Heart left ventricle (tissue), 16 donors: ENCODE data around the gene SSMEM1. TPM values are rescaled to one million over a fixed set of nuclear protein-coding genes. Genes with fewer than 3 reads are reported as not detected.

Source experiments
- ATAC-seq, 4 donors: fragments of 200-7000 bp; cut with Tn5 transposase; one replicate each; pipeline ENCODE4 v1.9.1; 2020 to 2022; ENCODE audit warnings: moderate library complexity in 4 of 4, mild to moderate bottlenecking in 3 of 4, moderate number of reproducible peaks in 1 of 4
- DNase-seq, 5 donors: peaks; one replicate each; pipeline ENCODE4 v3.0.0-alpha.2; 2020
- H3K27ac ChIP-seq, 12 donors: fragments of 200-600 bp; sonication (generic) in 4 of 12; one replicate each; pipeline versions ENCODE4 v1.5.0 to v1.8.0; 2016 to 2022; ENCODE audit warnings: mild to moderate bottlenecking in 2 of 12
- H3K27me3 ChIP-seq, 9 donors: fragments of 200-600 bp; sonication (generic) in 2 of 9; one replicate each; pipeline versions ENCODE4 v1.5.1 to v1.8.0; 2016 to 2022; ENCODE audit warnings: mild to moderate bottlenecking in 3 of 9
- H3K36me3 ChIP-seq, 9 donors: fragments of 200-600 bp; sonication (generic) in 2 of 9; one replicate each; pipeline versions ENCODE4 v1.5.0 to v1.8.0; 2018 to 2022; ENCODE audit warnings: mild to moderate bottlenecking in 2 of 9
- H3K4me1 ChIP-seq, 12 donors: fragments of 200-600 bp; sonication (generic) in 4 of 12; one replicate each; pipeline versions ENCODE4 v1.5.0 to v1.8.0; 2016 to 2022; ENCODE audit warnings: mild to moderate bottlenecking in 3 of 12
- H3K4me3 ChIP-seq, 12 donors: fragments of 200-600 bp; sonication (generic) in 4 of 12; one replicate each; pipeline versions ENCODE4 v1.5.0 to v1.8.0; 2017 to 2022; ENCODE audit warnings: mild to moderate bottlenecking in 9 of 12, moderate library complexity in 4 of 12
- H3K9me3 ChIP-seq, 12 donors: fragments of 200-600 bp; sonication (generic) in 4 of 12; one replicate each; pipeline versions ENCODE4 v1.5.0 to v1.8.0; 2016 to 2022; ENCODE audit warnings: mild to moderate bottlenecking in 1 of 12
- CTCF ChIP-seq, 12 donors: fragments of 200-600 bp; sonication (generic) in 4 of 12; IDR thresholded peaks; one replicate each; pipeline versions ENCODE4 v1.5.0 to v1.8.0; 2018 to 2022; ENCODE audit warnings: antibody characterized with exemption in 12 of 12, mild to moderate bottlenecking in 5 of 12
- POLR2A ChIP-seq, 2 donors: fragments of 450-650 bp; IDR thresholded peaks; one replicate each; pipeline ENCODE4 v1.6.1; 2017; ENCODE audit warnings: antibody characterized with exemption in 2 of 2, mild to moderate bottlenecking in 2 of 2, moderate library complexity in 2 of 2
- WGBS, 4 donors: extraction: QIAGEN DNeasy Blood & Tissue Kit in 2 of 4; methylation state at CpG; one replicate each; pipeline versions ENCODE4 v1.1.5 to v1.1.7; 2013 to 2018; 5-methylcytosine and 5-hydroxymethylcytosine counted together
- intact Hi-C, 10 donors: fragments of 100-400 bp; cut with DNase I; formaldehyde crosslinking; loops; one replicate each; pipeline versions ENCODE4 v1.11.1 to v1.14.2; 2022
- polyA plus RNA-seq, 2 donors: library from polyadenylated mRNA; stranded (reverse); fragments of 200-250 nt; gene quantifications; one replicate each; pipeline ENCODE4 v1.2.3, GENCODE V29; 2013
- total RNA-seq, 9 donors: library from RNA; depleted of rRNA in 2 of 9; stranded (reverse); fragments of >200 nt in 2 of 9; fragmentation: NEBNext Ultra II Directional in 3 of 9; extraction: Animal tissue kit (Norgen Biotek cat#: 25700) in 3 of 9; gene quantifications; one replicate each; pipeline versions ENCODE4 v1.1.0 to v1.2.4, GENCODE V29; 2016 to 2023
- donor health status: ischemic (EF 13 %, LVEDD 7.1; RV severe dilation, severe dysfunction).
- donor health status: healthy with polysubstance abuse.
- donor health status: DM: no; HTN: yes; CAD: no.
- donor health status: DM: no; HTN: no; CAD: no.
- donor health status: ischemic (EF 25% LVEDD 6.9; RV normal size, moderate dysfunction).
- donor health status: ischemic (EF 25% LVEDD 5.7; RV mildly dilated, moderate dysfunction).
- donor health status: healthy.
- donor health status: DM: yes; HTN: yes; CAD: no.
- donor health status: ischemic (EF 35%, LVEDD 5.7; RV mildly dilated, moderate dysfunction).
- donor health status: nonischemic (EF 11% LVEDD 7.7; RV severe dilation, severe dysfunction).
- donor health status: DM: yes; HTN: yes; CAD: no.
- donor health status: PGD.
- donor health status: ischemic (EF 29% LVEDD 5.4; RV normal size, mild dysfunction).
- donor health status: nonischemic (EF 23%, LVEDD 6.1; RV moderate dilation, normal function).

The SSMEM1 gene
- total and polyA plus RNA-seq, 11 donors, result not detected

GRCh38 chr7:130263130-130263529, 55.5 kb downstream of the SSMEM1 start:
- Histone ChIP-seq H3K27me3 (no peaks in the 10 kb centered on the region), H3K27ac (no peak overlapping the region), H3K4me3 (no peak overlapping the region), H3K9me3 (peaks cover 0 to 25% (median 20%) of the 10 kb centered on the region in 12 donors), H3K4me1 (no peaks in the 10 kb centered on the region), H3K36me3 (no peaks in the 10 kb centered on the region)
- intact Hi-C loops, result no loop called here
- ATAC-seq, result no peak
- DNase-seq, result no peak
- TF ChIP-seq POLR2A (IDR thresholded peaks at IDR 0.05) (no peak), CTCF (IDR thresholded peaks at IDR 0.05) (no peak)
- 54 to 79% (median 72%) methylated on average over 2 of the region's 2 CpGs for WGBS, 4 donors

Other genes with a start within 250 kb of the SSMEM1 start
- gene ZC3HC1, start 156.5 kb upstream of the SSMEM1 start, total RNA-seq, result 10 to 100 TPM; 13.6 to 28.1 (median 17.1) TPM
- 10 to 100 TPM; 16.3 to 17.5 TPM for gene ZC3HC1, start 156.5 kb upstream of the SSMEM1 start, polyA plus RNA-seq
- 10 to 100 TPM; 17.2 to 32.6 (median 26.5) TPM for gene KLHDC10, start 137.3 kb upstream of the SSMEM1 start, total RNA-seq
- 10 to 100 TPM in 1 of 2 donors, 1 to 10 TPM in 1; 7.0 to 23.2 TPM for gene KLHDC10, start 137.3 kb upstream of the SSMEM1 start, polyA plus RNA-seq
- gene TMEM209, start 2.5 kb upstream of the SSMEM1 start, total RNA-seq, result 10 to 100 TPM in 5 of 9 donors, 1 to 10 TPM in 4; 7.3 to 15.0 (median 10.1) TPM
- gene TMEM209, start 2.5 kb upstream of the SSMEM1 start, polyA plus RNA-seq, result 1 to 10 TPM; 4.4 to 8.4 TPM
- 1 to 10 TPM in 1 of 9 donors, under 1 TPM in 3, not detected in 5; 0.76 to 1.1 (median 0.82) TPM for gene CPA2, start 59.0 kb downstream of the SSMEM1 start, total RNA-seq
- gene CPA2, start 59.0 kb downstream of the SSMEM1 start, polyA plus RNA-seq, result under 1 TPM in 1 of 2 donors, not detected in 1; 0.17 TPM
- gene CPA4, start 85.3 kb downstream of the SSMEM1 start, total RNA-seq, result 10 to 100 TPM in 1 of 9 donors, under 1 TPM in 2, not detected in 6; 0.21 to 22.2 (median 0.33) TPM
- gene CPA4, start 85.3 kb downstream of the SSMEM1 start, polyA plus RNA-seq, result under 1 TPM in 1 of 2 donors, not detected in 1; 0.06 TPM
- not detected for gene CPA5, start 137.0 kb downstream of the SSMEM1 start, total RNA-seq
- gene CPA5, start 137.0 kb downstream of the SSMEM1 start, polyA plus RNA-seq, result not detected
- gene CPA1, start 172.6 kb downstream of the SSMEM1 start, total RNA-seq, result 1 to 10 TPM in 5 of 9 donors, not detected in 4; 1.3 to 3.8 (median 3.1) TPM
- gene CPA1, start 172.6 kb downstream of the SSMEM1 start, polyA plus RNA-seq, result under 1 TPM in 1 of 2 donors, not detected in 1; 0.29 TPM
- gene CEP41, start 233.2 kb downstream of the SSMEM1 start, total RNA-seq, result 10 to 100 TPM in 1 of 9 donors, 1 to 10 TPM in 8; 1.9 to 11.4 (median 4.1) TPM
- 1 to 10 TPM; 1.7 to 6.9 TPM for gene CEP41, start 233.2 kb downstream of the SSMEM1 start, polyA plus RNA-seq